Measurements from ENCODE around the gene ATP8B4. TPM values are rescaled to one million over a fixed set of nuclear protein-coding genes. Genes with fewer than 3 reads are reported as not detected.

Gene ATP8B4
- total RNA-seq, 2 experiments from 2014 or later, result 2.0 to 2.9 TPM

GRCh38 chr15:49814709-49815108 is 304.3 kb downstream of the ATP8B4 start:
- Mint-ChIP-seq H3K36me3 (ENCODE audit: low read depth) (no peaks in the 10 kb centered on the region), H3K4me3 (no peak overlapping the region), H3K27me3 (ENCODE audit: low read depth) (peaks cover 11% of the 10 kb centered on the region), H3K27ac (no peak overlapping the region), H3K9me3 (no peaks in the 10 kb centered on the region), H3K4me1 (ENCODE audit: low read depth) (no peaks in the 10 kb centered on the region)
- CTCF ChIA-PET, result no interaction called here
- no peak for DNase-seq
- intact Hi-C loops (cut with micrococcal nuclease), result no loop called here

GRCh38 chr15:49813625-49814024 is 305.4 kb downstream of the ATP8B4 start:
- CTCF ChIA-PET, result interaction anchor here (0.6 kb wide), 1 partner anchor 642 kb away, joined by 3 read pairs; no protein-coding TSS in a partner anchor
- Mint-ChIP-seq H3K4me1 (ENCODE audit: low read depth) (no peaks in the 10 kb centered on the region), H3K9me3 (no peaks in the 10 kb centered on the region), H3K4me3 (no peak overlapping the region), H3K27me3 (ENCODE audit: low read depth) (peaks cover 14% of the 10 kb centered on the region), H3K36me3 (ENCODE audit: low read depth) (no peaks in the 10 kb centered on the region), H3K27ac (no peak overlapping the region)
- no peak for DNase-seq
- intact Hi-C loops (cut with micrococcal nuclease), result no loop called here

GRCh38 chr15:49810720-49811119 is 308.3 kb downstream of the ATP8B4 start:
- DNase-seq, result no peak
- Mint-ChIP-seq H3K27me3 (ENCODE audit: low read depth) (peaks cover 15% of the 10 kb centered on the region), H3K4me1 (ENCODE audit: low read depth) (no peaks in the 10 kb centered on the region), H3K36me3 (ENCODE audit: low read depth) (no peaks in the 10 kb centered on the region), H3K9me3 (no peaks in the 10 kb centered on the region), H3K4me3 (no peak overlapping the region), H3K27ac (no peak overlapping the region)
- CTCF ChIA-PET, result no interaction called here
- intact Hi-C loops (cut with micrococcal nuclease), result no loop called here

GRCh38 chr15:49809894-49810609 is 309.0 kb downstream of the ATP8B4 start:
- Mint-ChIP-seq H3K27ac (no peak overlapping the region), H3K36me3 (ENCODE audit: low read depth) (no peaks in the 10 kb centered on the region), H3K4me3 (no peak overlapping the region), H3K27me3 (ENCODE audit: low read depth) (peaks cover 12% of the 10 kb centered on the region), H3K4me1 (ENCODE audit: low read depth) (no peaks in the 10 kb centered on the region), H3K9me3 (no peaks in the 10 kb centered on the region)
- no peak for DNase-seq
- CTCF ChIA-PET, result no interaction called here
- intact Hi-C loops (cut with micrococcal nuclease), result no loop called here

- DNase-seq, result no peak
- Mint-ChIP-seq H3K36me3 (ENCODE audit: low read depth) (no peaks in the 10 kb centered on the region), H3K27me3 (ENCODE audit: low read depth) (peaks cover 11% of the 10 kb centered on the region), H3K4me1 (ENCODE audit: low read depth) (no peaks in the 10 kb centered on the region), H3K9me3 (peaks cover 3% of the 10 kb centered on the region), H3K4me3 (no peak overlapping the region), H3K27ac (no peak overlapping the region)
- intact Hi-C loops (cut with micrococcal nuclease), result no loop called here
- CTCF ChIA-PET, result no interaction called here
Observed at GRCh38 chr15:49808341-49808740, 310.7 kb downstream of the ATP8B4 start.

Other genes with a start within 250 kb of the ATP8B4 start
- gene SLC27A2, start 63.0 kb upstream of the ATP8B4 start, total RNA-seq, result 10 to 100 TPM; 25.2 TPM
- gene HDC, start 146.5 kb upstream of the ATP8B4 start, total RNA-seq, result 1 to 10 TPM in 1 of 2 experiments, under 1 TPM in 1; 0.95 to 1.1 TPM
- 10 to 100 TPM; 48.2 to 53.5 TPM for gene GABPB1, start 236.0 kb upstream of the ATP8B4 start, total RNA-seq

Data from activated naive CD4-positive, alpha-beta T cell treated with anti-CD3 and anti-CD28 coated beads for 36 hours (primary cell).